Stimulated activated CD8-positive, alpha-beta memory T cell treated with anti-CD3 and anti-CD28 coated beads, Interleukin-4, amount 100 ng/mL, for 48 hours (primary cell): Measurements from ENCODE around the gene DGKD.

ENCODE experiments used
- DNase-seq: peaks from one replicate; pipeline ENCODE4 v3.0.0-alpha.2; 2020

DGKD gene

DNA sequence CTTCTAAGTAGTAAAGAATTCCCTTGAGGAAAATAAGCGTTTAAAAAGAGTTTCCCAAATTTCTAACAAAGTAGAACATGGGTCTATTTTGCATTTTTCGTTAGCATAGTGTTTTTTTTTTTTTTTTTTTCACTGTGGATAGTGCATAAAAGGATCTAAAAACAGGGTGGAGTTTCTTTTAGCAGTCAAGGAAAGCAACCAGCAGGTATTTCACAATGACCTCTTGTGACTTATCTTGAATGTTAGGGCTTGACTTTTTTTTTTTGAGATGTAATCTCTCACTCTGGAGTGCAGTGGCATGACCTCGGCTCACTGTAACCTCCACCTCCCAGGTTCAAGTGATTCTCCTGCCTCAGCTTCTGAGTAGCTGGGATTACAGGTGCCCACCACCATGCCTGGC is 14.9 kb upstream of the DGKD start:
- DNase-seq, result no peak

GRCh38 chr2:233341296-233341695 is 13.0 kb upstream of the DGKD start:
- no peak for DNase-seq

DNA sequence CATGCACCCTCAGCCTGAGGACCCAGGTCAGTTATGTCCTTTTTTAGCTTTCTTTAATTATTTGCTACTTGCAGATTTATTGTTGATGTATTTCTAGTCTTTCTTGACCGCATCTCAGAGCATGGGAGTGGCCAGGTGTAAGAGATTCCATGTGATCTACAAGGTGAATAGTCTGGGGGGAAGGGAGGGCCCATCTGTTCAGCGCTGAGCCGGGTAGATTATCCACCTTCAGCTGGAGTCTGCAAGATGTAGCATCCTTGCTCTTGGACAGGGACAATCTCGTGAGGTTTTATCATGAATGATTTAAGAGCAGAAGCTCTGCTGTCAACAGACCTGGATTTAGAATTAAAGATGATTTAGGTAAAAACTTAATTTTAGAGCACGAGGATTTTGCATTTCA is 12.0 kb upstream of the DGKD start:
- DNase-seq, result no peak

DNA sequence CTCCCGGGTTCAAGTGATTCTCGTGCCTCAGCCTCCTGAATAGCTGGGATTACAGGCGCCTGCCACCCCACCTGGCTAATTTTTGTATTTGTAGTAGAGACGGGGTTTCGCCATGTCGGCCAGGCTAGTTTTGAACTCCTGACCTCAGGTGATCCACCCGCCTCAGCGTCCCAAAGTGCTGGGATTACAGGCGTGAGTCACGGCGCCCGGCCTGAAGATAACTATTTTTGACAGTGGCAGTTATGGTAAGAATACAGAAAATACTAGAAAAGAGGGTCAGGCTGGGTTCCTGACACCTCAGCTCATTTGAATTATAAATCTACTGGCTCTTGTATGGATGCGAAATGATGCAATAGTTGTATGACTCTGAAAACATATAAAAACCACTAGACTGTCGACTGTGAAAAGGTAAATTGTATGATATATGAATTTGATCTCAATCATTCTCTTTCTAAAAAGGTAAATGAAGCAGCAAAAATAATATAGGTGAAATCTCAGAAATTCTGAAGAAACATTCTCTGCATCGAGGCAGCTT is 11.1 kb upstream of the DGKD start:
- DNase-seq, result no peak

DNA sequence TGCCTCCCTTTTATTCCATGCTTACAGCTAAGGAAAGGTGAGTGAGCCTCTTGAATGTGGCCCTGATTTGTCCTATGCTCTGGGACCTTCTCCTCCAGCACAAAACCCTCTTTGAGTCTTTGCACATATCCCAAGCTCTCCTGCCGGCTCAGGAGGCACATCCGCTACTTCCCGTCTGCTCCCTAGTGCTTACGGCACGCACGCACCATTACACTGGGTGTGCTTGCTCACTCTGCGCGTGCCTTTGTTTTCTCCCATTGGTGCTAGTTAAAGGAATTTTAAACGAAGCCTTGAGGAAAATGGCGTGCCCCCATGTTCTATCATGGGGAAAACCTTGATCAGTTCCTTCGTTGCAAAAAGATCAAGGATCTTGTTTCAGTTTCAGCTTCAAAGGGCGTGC is 7.9 kb upstream of the DGKD start:
- no peak for DNase-seq

DNA sequence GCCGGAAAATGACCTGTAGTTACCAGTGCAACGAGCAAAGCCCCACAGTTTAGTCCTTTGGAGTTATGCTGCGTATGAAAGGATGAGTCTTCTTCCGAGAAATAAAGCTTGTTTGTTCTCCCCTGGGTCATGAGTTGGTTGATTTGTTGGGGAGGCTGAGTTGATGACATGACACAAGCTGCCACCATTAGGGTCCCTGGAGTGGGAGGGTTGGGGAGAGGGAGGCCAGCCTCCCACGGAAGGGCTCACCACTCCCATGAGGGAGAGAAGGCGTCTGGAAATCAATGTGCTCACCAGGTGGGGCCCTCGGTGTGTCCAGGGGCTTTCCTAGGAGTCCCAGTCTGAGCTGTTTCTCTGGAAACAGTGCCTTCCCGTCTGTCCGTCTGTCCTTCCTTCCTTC is 7.4 kb upstream of the DGKD start:
- DNase-seq, result no peak

DNA sequence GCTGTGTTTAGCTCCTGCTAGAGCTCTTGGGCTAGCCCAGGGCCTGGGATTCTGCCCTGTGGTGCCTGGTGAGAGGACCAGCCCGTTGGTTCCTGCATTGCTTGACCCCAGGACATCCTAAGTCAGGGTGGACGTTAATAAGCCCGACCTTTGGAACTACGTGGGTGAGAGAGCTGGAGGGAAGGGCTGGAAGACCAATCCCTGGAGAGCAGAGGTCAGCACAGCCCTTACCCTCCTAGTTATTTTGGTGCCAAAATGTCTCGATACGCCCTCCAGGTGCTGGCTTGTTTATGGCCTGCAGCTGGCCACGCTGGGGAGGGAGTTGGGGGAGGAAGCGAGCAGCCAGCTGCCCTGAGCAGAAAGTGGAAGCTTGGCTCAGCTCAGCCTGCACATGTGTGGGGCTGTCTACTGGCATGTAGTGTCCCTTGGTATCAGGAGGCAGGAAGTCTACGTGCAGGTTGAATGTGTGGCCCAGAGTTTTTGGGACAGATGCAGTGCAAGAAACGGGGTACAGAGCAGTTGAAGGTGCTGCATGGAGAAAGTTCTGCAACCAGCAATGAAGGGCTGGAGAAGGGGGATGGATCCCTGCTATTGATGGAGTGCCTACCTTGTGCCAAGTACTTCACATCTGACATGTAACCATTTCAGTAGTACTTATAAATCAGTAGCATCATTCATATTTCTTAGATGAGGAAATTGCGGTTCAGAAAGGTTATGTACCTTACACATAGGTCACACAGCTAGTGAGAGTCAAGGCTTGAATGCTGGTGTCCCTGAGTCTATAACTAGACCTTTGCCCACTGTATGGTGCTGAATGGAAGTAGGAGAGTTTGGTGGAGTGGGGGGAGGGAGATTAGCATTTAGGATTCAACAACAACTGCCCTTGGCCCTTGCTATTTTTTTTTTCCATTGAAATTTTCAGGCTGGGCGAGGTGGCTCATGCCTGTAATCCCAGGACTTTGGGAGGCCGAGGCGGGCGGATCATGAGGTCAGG is 5.0 kb upstream of the DGKD start:
- peak; percentile 17 for DNase-seq

GRCh38 chr2:233350708-233351107 is 3.6 kb upstream of the DGKD start:
- DNase-seq, result peak; percentile 45

DNA sequence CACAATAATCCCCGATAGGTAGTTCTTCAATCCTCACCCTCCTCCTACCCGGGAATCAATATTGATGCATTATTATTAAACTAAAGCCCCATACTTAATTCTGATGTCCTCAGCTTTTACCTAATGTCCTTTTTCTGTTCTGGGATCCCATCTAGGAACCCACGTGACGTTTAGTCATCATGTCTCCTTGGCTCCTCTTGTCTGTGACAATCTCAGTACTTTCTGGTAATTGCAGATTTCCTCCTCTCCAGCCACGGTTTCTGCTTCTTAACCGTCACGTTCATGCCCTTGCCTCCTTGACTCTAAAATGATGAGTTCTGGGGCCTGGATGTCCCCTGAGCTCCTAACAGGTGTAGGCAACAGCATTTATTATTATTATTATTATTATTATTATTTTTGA is 2.9 kb upstream of the DGKD start:
- DNase-seq, result no peak

DNA sequence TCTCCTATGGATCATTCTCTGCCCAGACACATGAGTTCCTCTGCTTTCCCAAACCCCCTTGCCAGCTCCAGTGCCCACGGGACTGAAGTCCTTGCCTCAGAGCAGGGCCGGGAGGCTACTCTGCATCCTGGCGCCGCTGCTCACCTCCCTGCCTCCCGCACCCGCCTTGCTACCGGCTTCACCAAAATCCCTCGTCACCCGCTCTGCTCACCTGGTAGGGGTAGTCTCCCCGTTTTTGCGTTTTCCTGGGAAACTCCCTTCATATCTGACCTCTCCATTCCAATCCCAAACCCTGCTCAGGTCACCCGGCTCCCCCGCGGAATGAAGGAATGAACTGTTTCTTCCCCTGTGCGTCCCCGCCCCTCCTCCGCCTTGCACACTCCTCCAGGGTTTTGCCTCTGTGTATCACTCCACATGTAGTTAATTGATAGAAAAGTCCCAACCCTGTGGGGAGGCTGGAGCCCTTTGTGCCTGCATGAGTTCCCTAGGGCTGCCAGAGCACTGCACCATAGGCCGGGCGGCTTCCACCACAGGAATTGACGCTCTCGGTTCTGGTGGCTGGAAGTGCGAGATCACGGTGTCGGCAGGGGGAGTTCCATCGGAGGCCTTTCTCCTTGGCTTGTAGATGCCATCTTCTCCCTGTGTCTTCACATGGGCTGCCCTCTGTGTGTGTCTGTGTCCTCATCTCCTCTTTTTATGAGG is 2.0 kb upstream of the DGKD start:
- DNase-seq, result no peak

GRCh38 chr2:233353101-233353768 is 1.1 kb upstream of the DGKD start:
- no peak for DNase-seq

DNA sequence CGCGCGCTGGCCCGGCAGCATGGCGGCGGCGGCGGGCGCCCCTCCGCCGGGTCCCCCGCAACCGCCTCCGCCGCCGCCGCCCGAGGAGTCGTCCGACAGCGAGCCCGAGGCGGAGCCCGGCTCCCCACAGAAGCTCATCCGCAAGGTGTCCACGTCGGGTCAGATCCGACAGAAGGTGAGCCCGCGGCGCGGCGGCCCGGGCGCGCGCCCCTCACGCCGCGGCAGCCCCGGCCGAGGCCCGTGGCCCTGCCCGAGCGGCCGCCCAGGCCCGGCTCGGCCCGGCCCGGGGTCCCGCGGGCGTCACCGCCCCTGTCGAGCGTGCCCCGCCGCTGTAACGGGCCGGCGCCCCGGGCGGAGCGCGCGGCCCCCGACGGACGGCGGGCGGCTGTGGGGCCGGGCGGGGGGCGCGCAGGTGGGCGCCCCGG is 218 bp downstream of the DGKD start:
- DNase-seq, result no peak

GRCh38 chr2:233354971-233355574 is 779 bp downstream of the DGKD start:
- peak; percentile 45 for DNase-seq

DNA sequence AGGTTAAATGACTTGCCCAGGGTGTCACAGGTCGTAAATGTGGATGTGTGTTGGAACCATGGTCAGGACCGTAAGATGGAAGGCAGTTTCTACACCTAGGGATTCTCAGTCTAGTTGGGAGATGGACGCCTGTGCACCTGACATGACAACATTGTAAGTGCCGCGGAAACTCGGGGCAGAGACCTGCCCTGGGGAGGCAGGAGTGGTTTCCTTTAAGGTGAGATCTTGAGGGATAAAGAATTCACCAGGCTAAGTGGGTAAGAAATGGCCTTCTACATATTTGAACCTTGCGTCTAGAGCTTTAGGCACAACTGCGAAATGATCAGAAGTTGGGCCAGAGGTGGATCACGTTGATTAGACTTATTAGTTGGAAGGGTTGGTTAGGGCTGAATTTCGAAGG is 1.6 kb downstream of the DGKD start:
- no peak for DNase-seq

DNA sequence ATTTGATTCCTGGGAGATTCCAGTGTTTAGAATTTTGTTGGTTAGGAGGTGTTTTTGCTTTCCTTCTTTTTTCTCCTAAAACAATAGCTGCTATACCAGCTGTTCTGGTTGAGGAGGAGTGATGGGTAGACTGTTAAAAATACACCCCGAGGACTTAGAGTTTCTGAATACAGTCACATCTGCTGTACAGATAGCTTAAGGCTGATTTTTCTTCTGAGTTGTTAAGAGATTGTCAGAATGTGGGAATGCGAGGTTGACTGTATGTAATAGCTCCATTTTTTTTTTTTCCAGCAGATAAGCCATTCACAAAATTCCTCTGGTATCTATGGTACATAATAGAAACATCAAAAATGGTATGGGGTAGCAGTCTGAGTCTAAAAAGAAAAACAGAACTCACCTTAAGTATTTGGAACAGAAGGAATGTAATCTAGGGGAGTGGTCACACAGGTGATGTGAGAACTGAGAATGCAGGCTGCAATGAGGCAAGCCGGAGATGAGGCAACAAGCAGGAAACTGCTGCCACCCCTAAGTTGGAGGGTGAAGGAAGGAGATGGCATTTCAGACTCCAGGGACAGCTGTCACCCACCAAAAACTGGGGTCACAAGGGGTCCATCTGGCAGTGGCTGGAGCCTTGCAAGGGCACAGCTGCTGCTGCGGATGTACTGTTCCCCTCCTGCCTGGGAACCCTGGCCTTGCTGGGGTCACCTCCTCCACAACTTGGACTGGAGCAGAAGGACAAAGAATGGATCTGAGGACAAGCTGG is 2.4 kb downstream of the DGKD start:
- DNase-seq, result no peak

DNA sequence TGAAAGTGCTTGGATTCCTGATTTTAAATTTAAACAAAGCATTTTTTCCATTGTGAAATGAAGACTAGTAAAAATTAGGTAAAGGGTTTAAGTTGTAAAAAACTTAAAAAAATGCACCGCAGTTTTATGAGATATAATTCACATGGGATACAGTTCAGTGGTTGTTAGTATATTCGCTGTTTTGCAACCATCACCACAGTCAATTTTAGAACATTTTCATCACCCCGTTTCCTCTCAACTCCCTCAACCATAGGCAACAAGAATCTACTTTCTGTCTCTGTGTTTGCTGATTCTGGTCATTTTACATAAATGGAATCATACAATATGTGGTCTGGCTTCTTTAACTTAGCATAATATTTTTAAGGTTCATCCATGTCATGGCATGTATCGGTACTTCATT is 4.0 kb downstream of the DGKD start:
- DNase-seq, result no peak

GRCh38 chr2:233358947-233359346 is 4.7 kb downstream of the DGKD start:
- no peak for DNase-seq

DNA sequence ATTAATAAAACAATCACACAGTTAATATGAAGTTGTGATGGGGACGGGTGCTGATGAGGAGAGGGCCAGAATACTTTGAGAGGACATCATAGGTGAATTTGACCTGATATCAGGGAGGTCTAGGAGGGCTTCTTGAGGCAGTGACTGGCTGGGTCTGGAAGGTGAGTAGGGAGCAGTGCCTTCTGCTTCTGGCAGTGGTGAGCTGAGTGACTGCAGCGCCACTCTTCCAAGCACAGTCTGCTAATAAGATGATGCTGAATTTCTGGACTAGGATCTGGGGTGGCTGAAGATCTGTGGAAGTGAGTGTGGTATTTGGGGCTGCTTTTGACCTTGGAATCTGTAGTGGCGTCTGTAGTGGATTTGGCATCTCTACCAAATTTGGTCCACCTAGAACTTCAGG is 5.5 kb downstream of the DGKD start:
- DNase-seq, result no peak

- DNase-seq, result no peak
Measured at GRCh38 chr2:233360771-233361176, 6.5 kb downstream of the DGKD start.

- DNase-seq, result no peak
Measured at GRCh38 chr2:233361297-233361696, 7.0 kb downstream of the DGKD start.

- no peak for DNase-seq
Measured at GRCh38 chr2:233362742-233363141, 8.4 kb downstream of the DGKD start.

DNA sequence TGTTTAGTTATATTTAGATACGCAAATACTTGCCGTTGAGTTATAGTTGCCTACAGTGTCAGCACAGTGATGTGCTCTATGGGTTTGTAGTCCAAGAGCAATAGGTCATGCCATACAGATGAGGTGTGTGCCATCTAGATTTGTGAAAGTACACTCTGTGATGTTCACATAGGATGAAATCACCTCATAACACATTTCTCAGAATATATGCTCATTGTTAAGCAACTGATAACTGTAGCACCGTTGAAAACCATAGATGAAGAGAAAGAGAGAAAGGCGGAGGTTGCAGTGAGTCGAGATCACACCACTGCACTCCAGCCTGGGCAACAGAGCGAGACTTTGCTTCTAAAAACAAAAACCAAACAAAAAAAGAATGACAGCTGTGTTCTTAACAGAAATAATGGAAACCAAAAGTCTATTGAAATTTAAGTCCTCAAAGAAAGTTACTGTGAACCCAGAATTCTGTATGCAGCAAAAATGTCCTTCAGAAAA is 9.5 kb downstream of the DGKD start:
- no peak for DNase-seq
